ENCODE measurements around the gene C12orf50. TPM values are rescaled to one million over a fixed set of nuclear protein-coding genes. Genes with fewer than 3 reads are reported as not detected.

C12orf50 gene
- total and polyA plus RNA-seq, 2 of the 8 experiments (the other 6 are each of a cell fraction or from before 2014, with no cell fraction given) = not detected

GRCh38 chr12:87991483-87991882, 37.7 kb downstream of the C12orf50 start:
- H3K9ac ChIP-seq (replicated peaks in 1 of 4; ENCODE audit: extremely low read depth in 1 of 4, low read depth in 3 of 4, low read length in 3 of 4) = no peak overlapping the region
- no peak overlapping the region for H4K5ac ChIP-seq (ENCODE audit: insufficient read length, low read depth, low read length)
- H4K91ac ChIP-seq (replicated peaks; ENCODE audit: insufficient read length, low read length) = no peak overlapping the region
- no peak overlapping the region for H2BK120ac ChIP-seq (replicated peaks; ENCODE audit: low read depth, low read length)
- no peak overlapping the region for H3K4ac ChIP-seq (replicated peaks; ENCODE audit: insufficient read length, low read depth, low read length)
- H2BK20ac ChIP-seq (ENCODE audit: low read length) = no peak overlapping the region
- no peaks in the 10 kb centered on the region for H3K36me3 ChIP-seq (ENCODE audit: control insufficient read depth in 2 of 4, insufficient read depth in 4 of 4, low read length in 3 of 4)
- no peak overlapping the region for H2BK15ac ChIP-seq (ENCODE audit: low read length)
- no peak overlapping the region for H2AFZ ChIP-seq (ENCODE audit: low read length)
- no peaks in the 10 kb centered on the region for H3K79me2 ChIP-seq (ENCODE audit: control insufficient read depth in 1 of 2, insufficient read depth in 2 of 2, low read length in 2 of 2)
- no peak overlapping the region for H2AK5ac ChIP-seq (ENCODE audit: low read depth, low read length)
- no peak overlapping the region for H3K27ac ChIP-seq (ENCODE audit: low read depth, low read length)
- TF ChIP-seq NANOG (IDR thresholded peaks at IDR 0.05; ENCODE audit: insufficient read depth, low read depth, low read length, poor library complexity, severe bottlenecking) (no peak), ASH2L (IDR thresholded peaks at IDR 0.05; ENCODE audit: low read length) (no peak), RNF2 (IDR thresholded peaks at IDR 0.05; ENCODE audit: borderline replicate concordance, low read depth, low read length, missing control alignments, poor library complexity, severe bottlenecking) (no peak), TBP (IDR thresholded peaks at IDR 0.05; ENCODE audit: low read depth, low read length) (no peak), POLR2A (IDR thresholded peaks at IDR 0.05; ENCODE audit: control extremely low read depth in 1 of 2, low read depth in 2 of 2, low read length in 2 of 2) (no peak), TCF12 (IDR thresholded peaks at IDR 0.05; ENCODE audit: low read depth, low read length) (no peak), POU5F1 (IDR thresholded peaks at IDR 0.05; ENCODE audit: low read depth, low read length) (no peak), CEBPB (IDR thresholded peaks at IDR 0.05; ENCODE audit: low read depth, low read length) (no peak), ATF2 (IDR thresholded peaks at IDR 0.05; ENCODE audit: low read length) (no peak)
- H4K20me1 ChIP-seq (replicated peaks in 1 of 2; ENCODE audit: control insufficient read depth in 1 of 2, insufficient read depth in 2 of 2, low read length in 2 of 2) = no peaks in the 10 kb centered on the region
- no peak overlapping the region for H4K8ac ChIP-seq (ENCODE audit: extremely low read depth, insufficient read depth, low read length)
- H3K56ac ChIP-seq (replicated peaks; ENCODE audit: insufficient read length, low read depth, low read length) = no peak overlapping the region
- H3K14ac ChIP-seq (ENCODE audit: insufficient read length) = no peak overlapping the region
- POLR2A ChIA-PET (ENCODE audit: partially characterized antibody) = no interaction called here
- H3K23ac ChIP-seq (ENCODE audit: insufficient read length) = no peak overlapping the region
- no peak overlapping the region for H3K4me3 ChIP-seq (ENCODE audit: extremely low read depth in 1 of 4, insufficient read depth in 2 of 4, low read depth in 3 of 4, low read length in 4 of 4)
- no peak overlapping the region for H3K18ac ChIP-seq (ENCODE audit: extremely low read depth, low read length)
- no peaks in the 10 kb centered on the region for H3K27me3 ChIP-seq (replicated peaks in 1 of 4; ENCODE audit: control insufficient read depth in 3 of 4, extremely low read depth in 1 of 4, insufficient read depth in 3 of 4, low read length in 3 of 4)
- H3K79me1 ChIP-seq (ENCODE audit: low read depth, low read length) = no peaks in the 10 kb centered on the region
- no peak overlapping the region for H2BK12ac ChIP-seq (ENCODE audit: low read depth, low read length)
- no peak overlapping the region for H2BK5ac ChIP-seq (ENCODE audit: low read depth, low read length)
- no peak overlapping the region for H3K4me2 ChIP-seq (ENCODE audit: insufficient read depth in 1 of 2, low read depth in 2 of 2, low read length in 2 of 2)
- CTCF ChIA-PET (ENCODE audit: partially characterized antibody) = interaction anchor here (1.0 kb wide), 1 partner anchor 30 kb away, joined by 3 read pairs; no protein-coding TSS in a partner anchor
- H3K4me1 ChIP-seq (replicated peaks in 1 of 4; ENCODE audit: control insufficient read depth in 3 of 4, insufficient read depth in 4 of 4, low read length in 3 of 4) = no peaks in the 10 kb centered on the region
- no peaks in the 10 kb centered on the region for H3K9me3 ChIP-seq (ENCODE audit: insufficient read depth in 2 of 2, low read depth in 1 of 2, low read length in 1 of 2)
- no peak for DNase-seq (ENCODE audit: low read depth in 1 of 2, low spot score in 2 of 2)
- FAIRE-seq = no peak
- no peaks in the 10 kb centered on the region for H3K23me2 ChIP-seq (ENCODE audit: low read depth, low read length)

All from H1 (cell line).